GM23248 (cell line): ENCODE data around the gene ELF1. TPM values are rescaled to one million over a fixed set of nuclear protein-coding genes. Genes with fewer than 3 reads are reported as not detected.
"Not testable (repeated sequence)": the region's sequence is repeated elsewhere in the genome, so short reads cannot be mapped to it uniquely, and the experiment has no call there.

ENCODE experiments used
- DNase-seq: peaks from one replicate; pipeline ENCODE4 v3.0.0-alpha.2; 2015
- H2AFZ ChIP-seq: fragments of 200-600 bp; sonication (generic); 2 replicates; pipeline ENCODE4 v1.6.1; 2016; ENCODE audit warnings: antibody characterized with exemption
- H3F3A ChIP-seq: fragments of 200-600 bp; sonication (generic); 2 replicates; pipeline ENCODE4 v1.6.1; 2016; ENCODE audit warnings: mild to moderate bottlenecking, antibody characterized with exemption, mixed run types; ENCODE audit not compliant: insufficient read depth
- H3K27ac ChIP-seq: fragments of 200-600 bp; sonication (generic); 2 replicates; pipeline ENCODE4 v1.5.1; 2016; ENCODE audit warnings: mild to moderate bottlenecking
- H3K27me3 ChIP-seq: fragments of 200-600 bp; sonication (generic); replicated peaks from 2 replicates; pipeline ENCODE4 v1.6.1; 2016; ENCODE audit warnings: mild to moderate bottlenecking; ENCODE audit not compliant: insufficient read depth
- H3K36me3 ChIP-seq: fragments of 200-600 bp; sonication (generic); 2 replicates; pipeline ENCODE4 v1.6.1; 2016; ENCODE audit warnings: low read depth, mild to moderate bottlenecking
- H3K4me1 ChIP-seq: fragments of 200-600 bp; sonication (generic); 2 replicates; pipeline ENCODE4 v1.6.1; 2016; ENCODE audit warnings: mild to moderate bottlenecking; ENCODE audit not compliant: insufficient read depth
- H3K4me2 ChIP-seq: fragments of 200-600 bp; sonication (generic); one replicate; pipeline ENCODE4 v1.6.1; 2016; ENCODE audit warnings: mild to moderate bottlenecking; ENCODE audit not compliant: unreplicated experiment
- H3K4me3 ChIP-seq: fragments of 200-600 bp; sonication (generic); 2 replicates; pipeline ENCODE4 v1.5.1; 2016; ENCODE audit warnings: mild to moderate bottlenecking
- H3K79me2 ChIP-seq: fragments of 200-600 bp; sonication (generic); 2 replicates; pipeline ENCODE4 v1.6.1; 2016; ENCODE audit warnings: mild to moderate bottlenecking; ENCODE audit not compliant: insufficient read depth
- H3K9ac ChIP-seq: fragments of 200-600 bp; sonication (generic); 2 replicates; pipeline ENCODE4 v1.6.1; 2016; ENCODE audit warnings: mild to moderate bottlenecking
- H3K9me2 ChIP-seq: fragments of 200-600 bp; sonication (generic); 2 replicates; pipeline ENCODE4 v1.6.1; 2016; ENCODE audit warnings: mixed run types, mild to moderate bottlenecking, moderate library complexity; ENCODE audit not compliant: insufficient read depth
- H3K9me3 ChIP-seq: fragments of 200-600 bp; sonication (generic); one replicate; pipeline ENCODE4 v1.6.1; 2017; ENCODE audit warnings: low read depth
- H4K20me1 ChIP-seq: fragments of 200-600 bp; sonication (generic); 2 replicates; pipeline ENCODE4 v1.6.0; 2016; ENCODE audit not compliant: insufficient read depth
- EZH2 ChIP-seq: fragments of 200-600 bp; sonication (generic); IDR thresholded peaks from 2 replicates; pipeline ENCODE4 v1.6.1; 2018; ENCODE audit warnings: antibody characterized with exemption, mild to moderate bottlenecking; ENCODE audit not compliant: insufficient read depth, poor library complexity, severe bottlenecking
- EZH2phosphoT487 ChIP-seq: fragments of 200-600 bp; sonication (generic); IDR thresholded peaks from 2 replicates; pipeline ENCODE4 v1.6.1; 2018; ENCODE audit warnings: antibody characterized with exemption, moderate library complexity, mild to moderate bottlenecking, low read depth; ENCODE audit not compliant: insufficient read depth
- WGBS, 2 experiments: methylation state at CpG; one replicate each; pipeline ENCODE4 v1.1.6; 2015 to 2017; ENCODE audit warnings: low lambda C conversion rate in 2 of 2, low coverage in 1 of 2; ENCODE audit errors: missing lambda C conversion rate in 2 of 2; 5-methylcytosine and 5-hydroxymethylcytosine counted together
- in situ Hi-C: fragments of 300-500 bp; cut with MboI; formaldehyde crosslinking; loops from 2 replicates; pipeline ENCODE4 v1.15.0; 2020
- polyA plus RNA-seq: library from polyadenylated mRNA; unstranded; fragments of >200 nt; fragmentation: Nextera tagmentation; extraction: Ambion mirVana; gene quantifications from 2 replicates; pipeline ENCODE4 v1.2.1, GENCODE V29; 2016
- total RNA-seq: library from RNA; depleted of rRNA; stranded (reverse); fragments of >200 nt; shearing (Covaris generic); gene quantifications from 2 replicates; pipeline ENCODE4 v1.2.3, GENCODE V29; 2014; rRNA removed

Gene ELF1
- total and polyA plus RNA-seq, 2 experiments from 2014 or later, result 36.1 to 42.7 TPM

GRCh38 chr13:40897053-40897452 lies 122.1 kb downstream of the ELF1 start:
- H3K27ac ChIP-seq, result no peak overlapping the region
- no peaks in the 10 kb centered on the region for H3K27me3 ChIP-seq
- H3K79me2 ChIP-seq, result no peaks in the 10 kb centered on the region
- no peaks in the 10 kb centered on the region for H3K9me3 ChIP-seq
- no peaks in the 10 kb centered on the region for H3K36me3 ChIP-seq
- H4K20me1 ChIP-seq, result no peaks in the 10 kb centered on the region
- H2AFZ ChIP-seq, result no peak overlapping the region
- no peaks in the 10 kb centered on the region for H3K9me2 ChIP-seq
- in situ Hi-C loops, result no loop called here
- H3K4me2 ChIP-seq, result no peak overlapping the region
- H3K4me3 ChIP-seq, result no peak overlapping the region
- peaks cover 7% of the 10 kb centered on the region; the same call in 1 of the 2 replicates for H3K4me1 ChIP-seq
- TF ChIP-seq EZH2phosphoT487 (no peak), EZH2 (no peak)
- DNase-seq, result no peak
- H3K9ac ChIP-seq, result no peak overlapping the region
- H3F3A ChIP-seq, result no peaks in the 10 kb centered on the region

DNA sequence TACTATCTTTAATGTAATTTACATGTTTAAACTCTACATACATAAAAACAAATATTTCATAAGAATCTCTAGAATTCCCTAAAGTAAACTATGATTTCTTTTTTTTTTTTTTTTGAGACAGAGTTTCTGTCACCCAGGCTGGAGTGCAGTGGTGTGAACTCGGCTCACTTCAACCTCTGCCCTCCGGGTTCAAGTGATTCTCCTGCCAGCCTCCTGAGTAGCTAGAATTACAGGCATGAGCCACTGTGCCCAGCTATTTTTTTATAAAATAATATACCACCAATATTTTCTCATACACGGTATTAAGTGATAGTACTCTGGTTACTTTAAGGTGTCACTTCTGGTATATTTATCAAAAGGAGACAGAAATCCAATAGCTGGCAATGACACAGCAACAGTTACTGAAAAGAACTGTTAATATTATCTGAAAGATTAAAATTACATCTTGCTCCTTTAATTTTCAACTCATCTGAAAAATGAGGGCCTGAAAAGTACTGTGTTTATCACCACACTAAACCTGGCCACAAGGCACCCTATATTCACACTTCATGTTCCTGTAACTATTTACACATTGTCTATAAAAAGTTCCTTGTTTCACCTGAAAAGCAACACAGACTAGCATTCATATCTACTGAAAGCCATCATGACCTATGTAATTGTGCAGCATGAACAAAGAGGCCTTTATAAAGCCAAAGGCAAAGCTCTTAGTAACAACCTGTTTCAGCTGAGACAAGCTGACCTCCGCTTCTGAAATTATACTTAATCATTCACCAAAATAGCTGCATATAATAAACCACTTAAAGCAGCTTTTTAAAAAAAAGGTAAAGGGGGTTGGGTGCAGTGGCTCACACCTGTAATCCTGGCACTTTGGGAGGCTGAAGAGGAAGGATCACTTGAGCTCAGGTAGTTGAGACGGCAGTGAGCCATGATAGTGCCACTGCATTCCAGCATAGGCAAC lies 123.6 kb downstream of the ELF1 start:
- Histone ChIP-seq H3K27me3 (no peaks in the 10 kb centered on the region), H3K4me1 (peaks cover 7% of the 10 kb centered on the region; the same call in 1 of the 2 replicates), H3K9me3 (no peaks in the 10 kb centered on the region), H3K9ac (no peak overlapping the region), H3K79me2 (no peaks in the 10 kb centered on the region), H3K36me3 (no peaks in the 10 kb centered on the region), H3K4me3 (no peak overlapping the region), H3K27ac (no peak overlapping the region), H3F3A (no peaks in the 10 kb centered on the region), H4K20me1 (no peaks in the 10 kb centered on the region), H3K9me2 (no peaks in the 10 kb centered on the region), H2AFZ (no peak overlapping the region), H3K4me2 (no peak overlapping the region)
- in situ Hi-C loops, result no loop called here
- no peak for DNase-seq
- TF ChIP-seq EZH2, result no peak
- TF ChIP-seq EZH2phosphoT487, result no peak
- 85 to 88% methylated on average over 5 of the region's 5 CpGs for WGBS, 2 experiments

GRCh38 chr13:40893573-40893972 lies 125.5 kb downstream of the ELF1 start:
- H2AFZ ChIP-seq, in situ Hi-C loops: not testable (repeated sequence)

GRCh38 chr13:40886017-40886416 lies 133.1 kb downstream of the ELF1 start:
- in situ Hi-C loops, result no loop called here
- no peaks in the 10 kb centered on the region for H3K36me3 ChIP-seq
- no peak overlapping the region for H3K4me3 ChIP-seq
- H3K9me2 ChIP-seq, result no peaks in the 10 kb centered on the region
- no peaks in the 10 kb centered on the region for H3K27me3 ChIP-seq
- TF ChIP-seq EZH2phosphoT487 (no peak), EZH2 (no peak)
- H3K79me2 ChIP-seq, result no peaks in the 10 kb centered on the region
- no peaks in the 10 kb centered on the region for H3K4me1 ChIP-seq
- no peak overlapping the region for H3K27ac ChIP-seq
- no peaks in the 10 kb centered on the region for H4K20me1 ChIP-seq
- H3F3A ChIP-seq, result no peaks in the 10 kb centered on the region
- no peaks in the 10 kb centered on the region for H3K9me3 ChIP-seq
- no peak overlapping the region for H2AFZ ChIP-seq
- H3K4me2 ChIP-seq, result no peak overlapping the region
- WGBS, 2 experiments, result 90 to 92% methylated on average over 3 of the region's 3 CpGs
- no peak overlapping the region for H3K9ac ChIP-seq
- no peak for DNase-seq

More at GRCh38 chr13:40893573-40893972, 125.5 kb downstream of the ELF1 start:
- H3K27me3 ChIP-seq, H3F3A ChIP-seq, H3K79me2 ChIP-seq, DNase-seq, H3K4me2 ChIP-seq, H3K9me3 ChIP-seq, H3K36me3 ChIP-seq, H3K27ac ChIP-seq, H4K20me1 ChIP-seq, H3K9me2 ChIP-seq, H3K9ac ChIP-seq, H3K4me1 ChIP-seq, H3K4me3 ChIP-seq: not testable (repeated sequence)
- WGBS, 2 experiments, result 86 to 96% methylated on average over 3 of the region's 3 CpGs

- H3K79me2 ChIP-seq, H3K36me3 ChIP-seq, H3K9me2 ChIP-seq, H3K4me1 ChIP-seq, H4K20me1 ChIP-seq, H3K27ac ChIP-seq, H3K9ac ChIP-seq, H3K27me3 ChIP-seq, H3K9me3 ChIP-seq, H2AFZ ChIP-seq, H3K4me3 ChIP-seq, DNase-seq, H3F3A ChIP-seq, H3K4me2 ChIP-seq, in situ Hi-C loops: not testable (repeated sequence)
- WGBS, 2 experiments, result no CpG with 5 or more reads among the region's 1 CpG
Measured at GRCh38 chr13:40884175-40884574, 134.9 kb downstream of the ELF1 start.

Other genes with a start within 250 kb of the ELF1 start
- gene MRPS31, start 248.1 kb downstream of the ELF1 start, total RNA-seq, result 2.9 and 9.8 TPM in 2 replicates
- gene MRPS31, start 248.1 kb downstream of the ELF1 start, polyA plus RNA-seq, result 14.7 and 16.6 TPM in 2 replicates
- 24.4 and 29.1 TPM in 2 replicates for gene SLC25A15, start 229.7 kb downstream of the ELF1 start, total RNA-seq
- 12.6 and 12.7 TPM in 2 replicates for gene SLC25A15, start 229.7 kb downstream of the ELF1 start, polyA plus RNA-seq
- gene WBP4, start 42.2 kb upstream of the ELF1 start, total RNA-seq, result 7.5 and 11.8 TPM in 2 replicates
- gene WBP4, start 42.2 kb upstream of the ELF1 start, polyA plus RNA-seq, result 13.4 and 14.0 TPM in 2 replicates
- gene KBTBD6, start 113.5 kb upstream of the ELF1 start, total RNA-seq, result 6.7 and 10.6 TPM in 2 replicates
- 5.1 and 5.7 TPM in 2 replicates for gene KBTBD6, start 113.5 kb upstream of the ELF1 start, polyA plus RNA-seq
- gene KBTBD7, start 175.3 kb upstream of the ELF1 start, total RNA-seq, result 4.4 and 4.6 TPM in 2 replicates
- gene KBTBD7, start 175.3 kb upstream of the ELF1 start, polyA plus RNA-seq, result 3.5 and 3.9 TPM in 2 replicates
- 10.5 and 17.1 TPM in 2 replicates for gene MTRF1, start 244.3 kb upstream of the ELF1 start, total RNA-seq
- gene MTRF1, start 244.3 kb upstream of the ELF1 start, polyA plus RNA-seq, result 10.3 and 11.2 TPM in 2 replicates